ENCODE results near the gene PRKAG2.
"Not testable (repeated sequence)": the region's sequence is repeated elsewhere in the genome, so short reads cannot be mapped to it uniquely, and the experiment has no call there.

The PRKAG2 gene

GRCh38 chr7:151595702-151596350, 281.1 kb downstream of the PRKAG2 start:
- DNase-seq: no peak

GRCh38 chr7:151592868-151593486, 283.9 kb downstream of the PRKAG2 start:
- no peak for DNase-seq

GRCh38 chr7:151592330-151592729, 284.6 kb downstream of the PRKAG2 start:
- DNase-seq: no peak

GRCh38 chr7:151591866-151592265, 285.0 kb downstream of the PRKAG2 start:
- DNase-seq: no peak

- DNase-seq: no peak
These were observed 285.8 kb downstream of the PRKAG2 start for GRCh38 chr7:151590850-151591771.

GRCh38 chr7:151590071-151590849, 286.7 kb downstream of the PRKAG2 start:
- DNase-seq: no peak

- no peak for DNase-seq
These were observed 287.9 kb downstream of the PRKAG2 start for GRCh38 chr7:151588982-151589381.

GRCh38 chr7:151586531-151587260, 290.2 kb downstream of the PRKAG2 start:
- DNase-seq: no peak

- no peak for DNase-seq
These were observed 291.0 kb downstream of the PRKAG2 start for GRCh38 chr7:151585744-151586393.

- no peak for DNase-seq
These were observed 295.2 kb downstream of the PRKAG2 start for GRCh38 chr7:151581741-151582140.

- no peak for DNase-seq
These were observed 297.3 kb downstream of the PRKAG2 start for GRCh38 chr7:151579644-151580043.

GRCh38 chr7:151575410-151575809, 301.5 kb downstream of the PRKAG2 start:
- no peak for DNase-seq

GRCh38 chr7:151573046-151573445, 303.9 kb downstream of the PRKAG2 start:
- DNase-seq: not testable (repeated sequence)

GRCh38 chr7:151572136-151572535, 304.8 kb downstream of the PRKAG2 start:
- DNase-seq: no peak

- DNase-seq: no peak
These were observed 305.4 kb downstream of the PRKAG2 start for GRCh38 chr7:151571471-151571870.

- peak; percentile 28 for DNase-seq
These were observed 306.5 kb downstream of the PRKAG2 start for GRCh38 chr7:151570366-151570915.

GRCh38 chr7:151568956-151569940, 307.7 kb downstream of the PRKAG2 start:
- DNase-seq: no peak

GRCh38 chr7:151566897-151567320, 310.0 kb downstream of the PRKAG2 start:
- DNase-seq: peak; percentile 69

- no peak for DNase-seq
These were observed 311.4 kb downstream of the PRKAG2 start for GRCh38 chr7:151565541-151565940.

GRCh38 chr7:151560243-151560642, 316.7 kb downstream of the PRKAG2 start:
- DNase-seq: no peak

Measured in OCI-M1 (cell line).